ENCODE measurements around the gene NR1H4. TPM values are rescaled to one million over a fixed set of nuclear protein-coding genes. Genes with fewer than 3 reads are reported as not detected.
"Not testable (repeated sequence)": the region's sequence is repeated elsewhere in the genome, so short reads cannot be mapped to it uniquely, and the experiment has no call there.

The NR1H4 gene
- polyA plus RNA-seq, 3 donors: 0.04 to 0.75 (median 0.67) TPM

GRCh38 chr12:100591979-100592378, 118.3 kb downstream of the NR1H4 start:
- 64 to 98% (median 92%) methylated on average over 4 of the region's 4 CpGs for WGBS, 3 donors
- H3K27ac ChIP-seq (ENCODE audit: low read depth, low read length): no peak overlapping the region

DNA sequence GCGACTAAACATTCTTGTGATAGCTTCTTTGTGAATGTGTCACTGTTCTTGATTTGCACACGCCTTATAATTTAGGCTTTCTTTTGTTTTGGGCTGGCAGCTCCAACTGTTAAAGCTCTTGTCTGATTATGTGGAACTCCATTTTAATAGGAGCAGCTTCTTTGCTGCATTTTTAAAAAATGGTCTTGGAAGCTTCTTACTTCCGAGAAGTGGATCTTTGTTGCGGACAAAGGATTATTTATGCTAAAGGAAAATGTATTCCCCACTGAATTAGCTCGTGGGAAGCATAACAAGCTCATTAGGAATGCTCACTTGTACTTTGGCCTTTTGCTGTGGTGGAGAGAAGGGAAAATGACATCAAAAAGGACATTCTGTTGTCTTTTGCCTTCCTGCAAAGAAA, 119.8 kb downstream of the NR1H4 start:
- WGBS, 3 donors: 48 to 61% (median 60%) methylated on average over 5 of the region's 5 CpGs
- H3K27ac ChIP-seq (ENCODE audit: low read depth, low read length): no peak overlapping the region

DNA sequence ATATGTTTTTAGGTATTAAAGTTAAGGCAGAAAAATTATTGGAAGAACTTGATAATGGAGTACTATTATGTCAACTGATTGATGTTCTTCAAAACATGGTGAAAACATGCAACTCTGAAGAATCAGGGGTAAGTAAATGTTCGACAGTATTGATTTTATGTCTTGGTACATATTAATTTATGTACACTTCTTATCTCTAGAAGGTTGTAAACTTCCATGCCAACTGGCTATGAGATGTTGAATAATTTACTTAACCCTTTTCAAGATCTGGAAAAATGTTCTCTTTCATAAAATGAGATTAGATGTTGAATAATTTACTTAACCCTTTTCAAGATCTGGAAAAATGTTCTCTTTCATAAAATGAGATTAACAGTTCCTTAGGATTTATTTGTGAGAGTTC, 128.0 kb downstream of the NR1H4 start:
- no peak overlapping the region for H3K27ac ChIP-seq (ENCODE audit: low read depth, low read length)
- 30 to 96% (median 84%) methylated on average over 1 of the region's 1 CpG for WGBS, 3 donors

DNA sequence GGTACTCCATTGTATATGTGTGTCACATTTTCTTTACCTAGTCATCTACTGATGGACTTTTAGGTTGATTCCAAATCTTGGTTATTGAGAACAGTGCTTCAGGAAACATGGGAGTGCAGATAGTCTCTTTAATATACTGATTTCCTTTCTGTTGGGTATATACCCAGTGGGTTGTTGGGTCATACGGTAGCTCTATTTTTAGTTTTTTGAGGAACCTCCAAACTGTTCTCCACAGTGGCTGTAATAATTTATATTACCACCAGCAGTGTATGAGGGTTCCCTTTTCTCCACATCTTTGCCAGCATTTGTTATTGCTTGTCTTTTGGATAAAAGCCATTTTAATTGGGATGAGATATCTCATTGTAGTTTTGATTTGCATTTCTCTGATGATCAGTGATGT, 129.3 kb downstream of the NR1H4 start:
- H3K27ac ChIP-seq (ENCODE audit: low read depth, low read length): not testable (repeated sequence)
- 52 to 81% (median 63%) methylated on average over 1 of the region's 1 CpG for WGBS, 3 donors

DNA sequence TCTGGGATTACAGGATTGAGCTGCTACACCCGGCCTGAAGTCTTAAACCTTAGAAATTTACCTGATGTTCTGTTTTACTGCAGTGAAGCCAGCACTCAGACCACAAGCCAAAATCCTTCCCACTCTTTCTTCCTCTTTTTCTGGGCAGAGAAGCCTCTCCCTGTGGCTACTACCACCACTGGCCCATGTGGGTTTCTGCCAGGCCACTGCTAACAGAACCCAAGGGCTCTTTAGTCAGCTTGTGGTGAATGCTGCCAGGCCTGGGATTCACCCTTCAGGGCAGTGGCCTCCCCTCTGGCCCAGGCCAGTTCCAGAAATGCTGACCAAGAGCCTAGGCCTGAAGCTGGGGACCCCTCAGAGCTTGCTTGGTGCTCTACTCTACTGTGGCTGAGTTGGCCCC, 135.1 kb downstream of the NR1H4 start:
- 71 to 100% (median 76%) methylated on average over 1 of the region's 1 CpG for WGBS, 3 donors
- no peak overlapping the region for H3K27ac ChIP-seq (ENCODE audit: low read depth, low read length)

DNA sequence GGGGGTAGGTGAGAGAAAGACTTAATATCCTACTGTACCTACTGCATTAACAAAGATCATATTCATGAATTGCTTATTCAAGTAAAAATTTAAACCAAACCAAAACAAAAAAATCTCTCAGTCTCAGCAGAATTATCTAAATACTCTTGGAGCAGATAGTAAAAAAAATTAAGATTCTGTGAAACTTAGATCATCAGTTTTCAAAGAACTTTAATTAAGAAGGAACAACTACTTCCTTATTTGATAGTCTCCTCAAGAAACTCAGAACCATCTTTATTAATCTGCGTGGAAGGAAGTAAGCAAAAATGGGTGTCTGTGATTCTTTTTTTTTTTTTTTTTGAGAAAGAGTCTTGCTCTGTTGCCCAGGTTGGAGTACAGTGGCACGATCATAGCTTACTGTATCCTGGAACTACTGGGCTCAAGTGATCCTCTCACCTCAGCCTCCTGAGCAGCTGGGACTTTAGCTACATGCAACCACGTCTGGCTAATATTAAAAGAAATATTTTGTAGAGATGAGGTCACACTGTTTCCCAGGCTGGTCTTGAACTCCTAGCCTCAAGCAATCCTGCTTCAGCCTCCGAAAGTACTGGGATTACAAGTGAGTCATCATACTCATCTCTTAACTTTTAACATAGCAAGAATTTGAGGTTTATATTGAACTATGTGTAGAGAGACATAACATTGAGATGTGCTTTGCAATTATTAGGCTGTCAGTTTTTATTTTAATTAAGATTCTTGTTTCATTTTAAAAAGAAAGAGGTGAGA, 137.2 kb downstream of the NR1H4 start:
- 76 to 92% (median 78%) methylated on average over 4 of the region's 4 CpGs for WGBS, 3 donors
- no peak overlapping the region for H3K27ac ChIP-seq (ENCODE audit: low read depth, low read length)

- 89 to 98% (median 95%) methylated on average over 3 of the region's 3 CpGs for WGBS, 3 donors
These were observed 138.9 kb downstream of the NR1H4 start for GRCh38 chr12:100612606-100613005.

More at GRCh38 chr12:100612606-100613005, 138.9 kb downstream of the NR1H4 start:
- no peak overlapping the region for H3K27ac ChIP-seq (ENCODE audit: low read depth, low read length)

Other genes with a start within 250 kb of the NR1H4 start
- gene DEPDC4, start 206.8 kb upstream of the NR1H4 start, polyA plus RNA-seq: 1 to 10 TPM in 1 of 3 donors, under 1 TPM in 1, not detected in 1; 0.39 to 1.4 TPM
- 10 to 100 TPM in 1 of 3 donors, 1 to 10 TPM in 2; 7.8 to 14.7 (median 9.6) TPM for gene SCYL2, start 206.7 kb upstream of the NR1H4 start, polyA plus RNA-seq
- gene SLC17A8, start 116.8 kb upstream of the NR1H4 start, polyA plus RNA-seq: under 1 TPM in 1 of 3 donors, not detected in 2; 0.01 TPM
- 1 to 10 TPM in 1 of 3 donors, under 1 TPM in 2; 0.35 to 1.4 (median 0.90) TPM for gene GAS2L3, start 99.8 kb downstream of the NR1H4 start, polyA plus RNA-seq

All from adipose tissue (tissue), 3 donors.